ENCODE data around the gene MT1E.
"Not testable (repeated sequence)": the region's sequence is repeated elsewhere in the genome, so short reads cannot be mapped to it uniquely, and the experiment has no call there.

Gene MT1E

GRCh38 chr16:56670620-56670934 is 45.0 kb downstream of the MT1E start:
- H3K27me3 ChIP-seq (ENCODE audit: low read depth) = no peaks in the 10 kb centered on the region
- H3K9me3 ChIP-seq = no peaks in the 10 kb centered on the region
- DNase-seq (ENCODE audit: low spot score in 2 of 2) = no peak
- in situ Hi-C loops (cut with MboI; ENCODE audit: low sequenced_read_pairs) = no loop called here
- no peaks in the 10 kb centered on the region for H3K36me3 ChIP-seq (replicated peaks)
- H3K4me1 ChIP-seq = no peaks in the 10 kb centered on the region; the same call in 1 of the 2 replicates
- H3K4me3 ChIP-seq = no peak overlapping the region

GRCh38 chr16:56671691-56672090 is 46.1 kb downstream of the MT1E start:
- DNase-seq (ENCODE audit: low spot score in 2 of 2); H3K4me1 ChIP-seq: not testable (repeated sequence)

DNA sequence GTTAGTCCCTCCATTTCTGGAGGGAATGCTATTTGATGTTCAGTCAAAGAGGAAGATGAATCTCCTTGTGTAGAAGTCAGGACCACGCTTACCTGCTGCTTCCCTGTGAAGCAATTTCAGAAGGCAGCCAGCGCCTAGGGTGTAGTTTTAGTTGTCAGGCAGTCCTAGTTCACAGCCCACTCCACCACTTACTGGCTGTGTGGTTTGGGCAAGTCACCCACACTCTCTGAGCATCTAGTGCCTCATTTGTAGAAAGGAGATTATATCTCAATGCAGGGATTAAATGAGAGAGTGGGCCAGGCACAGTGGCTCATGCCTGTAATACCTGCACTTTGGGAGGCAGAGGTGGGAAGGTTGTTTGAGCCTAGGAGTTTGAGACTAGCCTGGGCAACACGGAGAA is 46.6 kb downstream of the MT1E start:
- H3K4me3 ChIP-seq; DNase-seq (ENCODE audit: low spot score in 2 of 2); H3K27me3 ChIP-seq (ENCODE audit: low read depth); H3K9me3 ChIP-seq; H3K36me3 ChIP-seq (replicated peaks); in situ Hi-C loops (cut with MboI; ENCODE audit: low sequenced_read_pairs); H3K4me1 ChIP-seq: not testable (repeated sequence)

More at GRCh38 chr16:56671691-56672090, 46.1 kb downstream of the MT1E start:
- H3K9me3 ChIP-seq; H3K4me3 ChIP-seq; in situ Hi-C loops (cut with MboI; ENCODE audit: low sequenced_read_pairs); H3K36me3 ChIP-seq (replicated peaks); H3K27me3 ChIP-seq (ENCODE audit: low read depth): not testable (repeated sequence)

GRCh38 chr16:56672761-56673536 is 47.4 kb downstream of the MT1E start:
- Histone ChIP-seq H3K36me3 (replicated peaks) (no peaks in the 10 kb centered on the region), H3K9me3 (no peaks in the 10 kb centered on the region), H3K4me3 (no peak overlapping the region), H3K27me3 (ENCODE audit: low read depth) (no peaks in the 10 kb centered on the region), H3K4me1 (no peaks in the 10 kb centered on the region; the same call in 1 of the 2 replicates)
- in situ Hi-C loops (cut with MboI; ENCODE audit: low sequenced_read_pairs) = no loop called here
- no peak for DNase-seq (ENCODE audit: low spot score in 2 of 2)

DNA sequence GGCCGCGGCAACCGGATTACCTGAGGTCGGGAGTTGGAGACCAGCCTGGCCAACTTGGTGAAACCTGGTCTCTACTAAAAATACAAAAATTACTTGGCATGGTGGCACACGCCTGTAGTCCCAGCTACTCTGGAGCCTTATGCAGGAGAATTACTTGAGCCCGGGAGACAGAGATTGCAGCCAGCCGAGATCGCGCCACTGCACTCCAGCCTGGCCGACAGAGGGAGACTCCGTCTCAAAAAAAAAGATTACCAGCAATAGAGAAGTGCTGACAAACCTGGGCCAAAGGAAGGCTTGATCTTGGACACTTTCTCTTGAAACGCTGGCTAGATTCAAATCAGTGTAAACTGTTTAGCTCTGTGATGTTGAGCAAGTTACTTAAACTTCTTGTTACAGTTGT is 48.3 kb downstream of the MT1E start:
- Histone ChIP-seq H3K4me3 (no peak overlapping the region), H3K9me3 (no peaks in the 10 kb centered on the region), H3K36me3 (replicated peaks) (no peaks in the 10 kb centered on the region), H3K4me1 (no peaks in the 10 kb centered on the region; the same call in 1 of the 2 replicates), H3K27me3 (ENCODE audit: low read depth) (no peaks in the 10 kb centered on the region)
- peak; percentile 18 to 53 for DNase-seq (ENCODE audit: low spot score in 2 of 2)
- in situ Hi-C loops (cut with MboI; ENCODE audit: low sequenced_read_pairs) = no loop called here

- H3K27me3 ChIP-seq (ENCODE audit: low read depth); H3K4me1 ChIP-seq; H3K4me3 ChIP-seq; H3K36me3 ChIP-seq (replicated peaks); in situ Hi-C loops (cut with MboI; ENCODE audit: low sequenced_read_pairs); H3K9me3 ChIP-seq: not testable (repeated sequence)
- DNase-seq (ENCODE audit: low spot score in 2 of 2) = peak in 1 of 2 experiments; percentile 45
Observed at GRCh38 chr16:56674570-56674969, 49.0 kb downstream of the MT1E start.

DNA sequence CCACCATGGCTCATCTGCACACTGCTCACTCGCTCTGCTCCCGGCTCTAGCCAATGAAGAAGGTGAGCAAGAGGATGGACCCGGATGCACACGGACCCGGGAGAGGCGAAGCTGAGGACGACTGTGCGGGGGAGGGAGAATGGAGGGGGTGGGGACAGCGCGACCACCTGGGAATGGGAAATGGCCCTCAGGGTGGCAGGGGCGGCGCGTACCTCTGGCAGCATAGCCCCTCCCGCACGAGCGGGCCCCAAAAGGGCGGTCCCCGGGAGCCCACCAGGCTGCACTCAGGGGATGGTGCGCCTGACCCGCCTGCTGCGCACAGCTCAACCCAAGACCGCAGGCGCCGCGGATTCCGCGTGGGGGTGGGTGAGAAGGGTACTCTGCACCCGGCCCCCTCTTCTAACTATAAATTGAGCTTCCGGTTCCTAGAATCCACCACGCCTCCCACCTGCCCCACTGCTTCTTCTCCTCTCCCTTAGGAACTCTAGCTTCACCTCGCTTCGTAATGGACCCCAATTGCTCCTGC is 50.2 kb downstream of the MT1E start:
- in situ Hi-C loops (cut with MboI; ENCODE audit: low sequenced_read_pairs) = no loop called here
- H3K36me3 ChIP-seq (replicated peaks) = no peaks in the 10 kb centered on the region
- no peak for DNase-seq (ENCODE audit: low spot score in 2 of 2)
- no peaks in the 10 kb centered on the region; the same call in 1 of the 2 replicates for H3K4me1 ChIP-seq
- no peaks in the 10 kb centered on the region for H3K27me3 ChIP-seq (ENCODE audit: low read depth)
- no peaks in the 10 kb centered on the region for H3K9me3 ChIP-seq
- no peak overlapping the region for H3K4me3 ChIP-seq

All from HAP-1 (cell line).